Memory B cell (primary cell): ENCODE measurements around the gene SLC22A23.
"Not testable (repeated sequence)": the region's sequence is repeated elsewhere in the genome, so short reads cannot be mapped to it uniquely, and the experiment has no call there.

Source experiments
- ATAC-seq: fragments of 150-1000 bp; cut with Tn5 transposase; 2 replicates; pipeline ENCODE4 v1.10.0; 2021; ENCODE audit warnings: low read depth, mild to moderate bottlenecking, moderate library complexity
- DNase-seq, 2 donors: peaks; one replicate each; pipeline ENCODE4 v3.0.0; 2022; ENCODE audit warnings: low spot score in 2 of 2
- H3K27ac Mint-ChIP-seq: one replicate; pipeline ENCODE4 v1.8.0; 2022; ENCODE audit warnings: mild to moderate bottlenecking, moderate library complexity, mixed read lengths
- H3K27me3 Mint-ChIP-seq: one replicate; pipeline ENCODE4 v1.8.0; 2022; ENCODE audit warnings: mixed read lengths
- H3K36me3 Mint-ChIP-seq: one replicate; pipeline ENCODE4 v1.8.0; 2022; ENCODE audit warnings: mild to moderate bottlenecking, mixed read lengths
- H3K4me1 Mint-ChIP-seq: one replicate; pipeline ENCODE4 v1.8.0; 2022; ENCODE audit warnings: mixed read lengths
- H3K4me3 Mint-ChIP-seq: one replicate; pipeline ENCODE4 v1.8.0; 2022; ENCODE audit warnings: mild to moderate bottlenecking, moderate library complexity, mixed read lengths
- H3K9me3 Mint-ChIP-seq: one replicate; pipeline ENCODE4 v1.8.0; 2022; ENCODE audit warnings: mixed read lengths

Gene SLC22A23

GRCh38 chr6:3247255-3248146, 209.3 kb downstream of the SLC22A23 start:
- no peak for DNase-seq
- Mint-ChIP-seq H3K4me3 (no peak overlapping the region), H3K4me1 (peaks cover 4% of the 10 kb centered on the region), H3K36me3 (peaks cover 3% of the 10 kb centered on the region), H3K27ac (no peak overlapping the region), H3K27me3 (peaks cover 31% of the 10 kb centered on the region), H3K9me3 (no peaks in the 10 kb centered on the region)
- ATAC-seq: no peak

- H3K36me3 Mint-ChIP-seq: peaks cover 3% of the 10 kb centered on the region
- no peak for DNase-seq
- H3K9me3 Mint-ChIP-seq: no peaks in the 10 kb centered on the region
- no peak for ATAC-seq
- no peaks in the 10 kb centered on the region for H3K4me1 Mint-ChIP-seq
- H3K27ac Mint-ChIP-seq: no peak overlapping the region
- H3K27me3 Mint-ChIP-seq: peaks cover 27% of the 10 kb centered on the region
- H3K4me3 Mint-ChIP-seq: no peak overlapping the region
Observed at GRCh38 chr6:3245216-3245615, 211.6 kb downstream of the SLC22A23 start.

- H3K27ac Mint-ChIP-seq, H3K4me1 Mint-ChIP-seq, DNase-seq, H3K36me3 Mint-ChIP-seq, ATAC-seq, H3K4me3 Mint-ChIP-seq, H3K9me3 Mint-ChIP-seq: not testable (repeated sequence)
- H3K27me3 Mint-ChIP-seq: peaks cover 25% of the 10 kb centered on the region
Observed at GRCh38 chr6:3244832-3245161, 212.1 kb downstream of the SLC22A23 start.

GRCh38 chr6:3244003-3244831, 212.6 kb downstream of the SLC22A23 start:
- no peaks in the 10 kb centered on the region for H3K36me3 Mint-ChIP-seq
- no peaks in the 10 kb centered on the region for H3K9me3 Mint-ChIP-seq
- peaks cover 24% of the 10 kb centered on the region for H3K27me3 Mint-ChIP-seq
- no peak for ATAC-seq
- no peak overlapping the region for H3K4me3 Mint-ChIP-seq
- H3K4me1 Mint-ChIP-seq: no peaks in the 10 kb centered on the region
- H3K27ac Mint-ChIP-seq: no peak overlapping the region
- no peak for DNase-seq

DNA sequence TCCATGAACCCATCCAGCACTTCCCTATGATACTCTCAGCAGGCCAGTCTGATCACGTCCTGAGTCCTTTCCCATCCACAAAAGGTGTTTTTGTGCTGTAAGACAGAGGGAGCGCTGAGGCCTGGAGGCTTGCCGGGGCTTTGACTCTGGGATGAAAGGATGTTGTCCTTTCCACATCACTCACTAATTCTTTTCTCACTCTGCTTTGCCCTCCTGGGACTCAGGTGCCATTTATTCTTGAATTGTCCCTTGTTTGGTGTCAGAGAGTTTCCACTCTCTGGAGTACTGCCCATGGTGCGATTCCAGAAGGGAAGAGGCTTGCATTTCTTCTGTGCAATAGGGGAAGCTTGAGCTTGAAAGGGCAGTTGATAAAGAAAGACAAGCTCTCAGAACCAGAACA, 214.1 kb downstream of the SLC22A23 start:
- Mint-ChIP-seq H3K9me3 (no peaks in the 10 kb centered on the region), H3K36me3 (no peaks in the 10 kb centered on the region), H3K27ac (no peak overlapping the region), H3K27me3 (peaks cover 23% of the 10 kb centered on the region), H3K4me1 (peaks cover under 1% of the 10 kb centered on the region), H3K4me3 (no peak overlapping the region)
- DNase-seq (no peak), ATAC-seq (no peak)

GRCh38 chr6:3241745-3242144, 215.1 kb downstream of the SLC22A23 start:
- DNase-seq, H3K27ac Mint-ChIP-seq, H3K4me1 Mint-ChIP-seq, H3K36me3 Mint-ChIP-seq, H3K9me3 Mint-ChIP-seq, ATAC-seq, H3K4me3 Mint-ChIP-seq: not testable (repeated sequence)
- peaks cover 23% of the 10 kb centered on the region for H3K27me3 Mint-ChIP-seq

DNA sequence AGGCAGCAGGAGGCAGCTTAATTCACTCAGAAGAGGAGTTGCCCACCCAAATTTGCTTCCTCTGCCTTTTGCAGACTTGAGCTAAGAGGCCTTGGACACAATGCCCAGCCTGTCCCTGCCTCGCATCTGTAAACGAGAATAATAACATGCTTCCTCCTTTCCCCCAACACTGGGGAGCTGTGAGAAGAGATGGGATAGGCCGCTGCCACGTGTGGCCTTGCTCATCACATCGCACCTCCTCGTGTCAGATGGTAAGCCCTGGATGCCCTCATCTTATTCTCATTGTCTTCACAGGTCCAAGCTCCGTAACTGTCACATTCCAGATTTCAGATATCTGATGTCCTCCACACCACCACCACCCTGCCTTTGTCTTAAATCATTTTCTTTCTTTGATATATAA, 216.3 kb downstream of the SLC22A23 start:
- Mint-ChIP-seq H3K27ac (no peak overlapping the region), H3K9me3 (no peaks in the 10 kb centered on the region), H3K36me3 (no peaks in the 10 kb centered on the region), H3K4me3 (no peak overlapping the region), H3K27me3 (peaks cover 28% of the 10 kb centered on the region), H3K4me1 (peaks cover 3% of the 10 kb centered on the region)
- ATAC-seq (no peak), DNase-seq (no peak)

DNA sequence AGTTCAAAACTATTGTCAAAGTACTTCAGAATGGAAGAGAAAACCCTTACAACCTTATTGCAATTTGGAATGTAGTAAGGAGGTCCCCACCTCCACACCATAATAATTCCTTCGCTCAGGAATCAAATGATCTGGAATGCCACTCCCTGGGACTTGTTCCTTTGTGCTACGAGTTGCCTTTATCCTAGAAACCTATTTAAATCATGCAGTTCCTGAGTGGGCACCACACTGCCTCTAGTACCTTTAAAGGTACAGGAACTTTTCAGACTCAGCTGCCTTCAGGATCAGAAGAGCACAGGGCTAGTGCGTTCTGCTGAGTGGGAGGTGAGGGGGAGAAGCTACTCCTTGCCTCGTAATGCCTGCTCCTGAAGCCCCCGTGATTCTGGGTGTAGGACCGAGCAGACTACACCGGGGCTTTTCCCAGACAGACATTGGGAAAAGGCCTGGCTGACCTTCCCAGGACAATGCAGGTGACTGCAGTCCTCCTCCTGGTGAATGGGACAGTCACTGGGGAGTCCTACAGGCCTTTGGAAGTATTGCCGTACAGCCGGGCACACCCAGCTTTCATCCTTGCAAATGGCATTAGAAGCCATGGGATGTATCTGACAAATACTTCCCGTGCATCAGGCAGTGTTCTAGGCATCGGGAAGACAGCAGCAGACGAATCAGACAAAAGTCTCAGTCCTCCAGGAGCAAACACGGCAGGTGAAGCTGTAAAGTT, 217.6 kb downstream of the SLC22A23 start:
- H3K36me3 Mint-ChIP-seq: no peaks in the 10 kb centered on the region

DNA sequence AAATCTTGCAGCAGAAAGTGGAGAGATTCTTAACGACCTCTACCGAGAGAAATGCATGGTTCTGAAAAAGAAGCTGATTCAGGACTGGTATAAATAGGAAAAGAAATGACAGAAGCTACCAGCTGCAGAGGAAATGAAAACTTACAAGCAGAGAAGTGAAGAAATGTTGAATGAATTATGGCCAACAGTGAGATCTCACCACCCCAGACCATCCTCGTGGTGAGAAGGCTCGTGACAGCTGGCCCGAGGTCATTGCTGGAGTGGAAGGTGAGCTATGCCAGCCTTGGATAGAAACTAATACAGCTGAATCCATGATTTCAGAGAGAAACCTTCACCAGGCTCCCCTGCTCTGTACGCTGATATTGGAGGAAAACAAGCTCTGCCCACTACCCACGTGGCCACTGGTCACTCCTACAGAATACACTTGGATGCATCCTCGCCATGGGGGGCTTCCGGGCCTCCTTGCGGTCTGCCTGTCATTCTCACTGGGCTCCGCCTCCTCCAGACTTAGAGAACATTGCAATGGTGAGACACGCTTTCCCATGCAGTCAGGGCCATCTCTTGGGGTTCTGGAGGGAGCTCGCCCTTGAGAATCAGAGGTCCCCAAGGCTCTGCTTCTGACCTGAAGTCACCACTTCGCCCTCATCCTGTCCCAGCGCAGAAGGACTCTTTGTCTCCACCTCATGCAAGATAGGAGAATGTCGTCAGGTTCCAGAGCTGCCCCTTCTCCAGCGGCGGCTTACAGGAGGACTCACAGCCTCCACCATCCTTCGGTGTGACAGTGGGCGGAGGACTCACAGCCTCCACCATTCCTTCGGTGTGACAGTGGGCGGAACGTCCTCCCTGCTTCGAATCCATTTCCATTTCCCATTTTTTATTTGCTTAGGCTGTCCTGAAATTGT, 218.8 kb downstream of the SLC22A23 start:
- Mint-ChIP-seq H3K4me1 (peaks cover 3% of the 10 kb centered on the region), H3K27ac (no peak overlapping the region), H3K27me3 (peaks cover 30% of the 10 kb centered on the region), H3K4me3 (no peak overlapping the region), H3K36me3 (no peaks in the 10 kb centered on the region), H3K9me3 (no peaks in the 10 kb centered on the region)
- ATAC-seq (no peak), DNase-seq (no peak)

More for the DNA sequence above, 217.6 kb downstream of the SLC22A23 start:
- Mint-ChIP-seq H3K27me3 (peaks cover 29% of the 10 kb centered on the region), H3K4me1 (peaks cover 3% of the 10 kb centered on the region), H3K27ac (no peak overlapping the region), H3K4me3 (no peak overlapping the region), H3K9me3 (no peaks in the 10 kb centered on the region)
- ATAC-seq (no peak), DNase-seq (no peak)

DNA sequence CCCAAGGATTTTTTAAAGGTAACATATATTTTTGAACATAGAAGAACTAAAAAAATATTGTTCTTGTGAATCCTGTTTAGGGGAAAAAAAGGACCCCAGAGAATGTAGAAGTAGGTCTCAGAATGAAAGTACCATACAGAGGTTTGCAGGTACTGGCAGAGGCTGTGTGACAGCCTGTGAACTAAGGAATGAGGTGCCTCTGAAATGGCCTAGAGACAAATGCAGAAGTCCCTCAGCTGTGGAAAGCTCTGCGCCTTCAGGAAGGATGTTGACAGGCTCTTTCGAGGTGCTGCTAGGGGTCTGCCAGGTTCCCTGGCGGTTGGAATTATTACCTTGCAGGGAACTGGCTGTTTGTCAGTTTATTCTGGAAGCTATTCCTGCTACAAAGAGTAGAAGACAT, 220.8 kb downstream of the SLC22A23 start:
- Mint-ChIP-seq H3K27ac (no peak overlapping the region), H3K4me3 (no peak overlapping the region), H3K27me3 (peaks cover 29% of the 10 kb centered on the region), H3K36me3 (no peaks in the 10 kb centered on the region), H3K9me3 (no peaks in the 10 kb centered on the region), H3K4me1 (peaks cover 8% of the 10 kb centered on the region)
- ATAC-seq: no peak
- no peak for DNase-seq

DNA sequence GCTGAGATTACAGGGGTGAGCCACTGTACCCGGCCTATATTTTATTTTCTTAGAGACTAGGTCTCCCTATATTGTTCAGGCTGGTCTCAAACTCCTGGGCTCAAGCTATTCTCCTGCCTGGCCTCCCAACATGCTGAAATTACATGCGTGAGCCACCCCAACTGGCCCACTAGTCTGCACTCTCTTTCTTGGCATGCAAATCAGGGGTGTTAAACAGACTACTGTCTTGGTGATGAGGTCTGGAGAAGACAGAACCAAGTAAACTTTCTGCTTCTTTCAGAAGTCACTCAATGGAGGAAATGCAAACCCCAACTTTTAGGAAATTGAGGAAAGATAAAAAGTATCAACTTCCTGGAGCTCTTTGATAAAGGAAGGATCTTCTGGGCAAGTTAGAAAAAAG, 221.4 kb downstream of the SLC22A23 start:
- no peak for DNase-seq
- no peak for ATAC-seq
- H3K27me3 Mint-ChIP-seq: peaks cover 32% of the 10 kb centered on the region
- peaks cover 11% of the 10 kb centered on the region for H3K4me1 Mint-ChIP-seq
- H3K4me3 Mint-ChIP-seq: no peak overlapping the region
- no peaks in the 10 kb centered on the region for H3K9me3 Mint-ChIP-seq
- H3K36me3 Mint-ChIP-seq: no peaks in the 10 kb centered on the region
- no peak overlapping the region for H3K27ac Mint-ChIP-seq

DNA sequence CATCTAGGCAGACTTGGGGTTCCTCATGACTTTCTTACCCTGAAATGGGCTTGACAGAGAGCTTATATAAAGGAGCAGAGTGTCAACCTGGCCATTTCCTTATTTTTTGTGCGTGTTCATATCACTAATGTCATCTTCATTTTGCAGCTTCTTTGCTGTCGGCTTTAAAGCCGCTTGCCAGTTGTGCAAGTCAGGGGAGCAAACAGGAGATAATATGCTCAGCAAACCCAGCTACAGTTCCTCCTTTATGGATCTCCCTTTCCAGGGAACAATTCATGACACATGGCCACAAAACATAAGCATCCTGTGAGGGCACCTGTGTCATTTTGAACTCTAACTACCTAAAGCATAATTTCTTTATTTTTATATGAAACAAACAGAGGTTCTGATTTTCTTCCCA, 222.9 kb downstream of the SLC22A23 start:
- ATAC-seq: no peak
- H3K4me1 Mint-ChIP-seq: peaks cover 19% of the 10 kb centered on the region
- H3K27ac Mint-ChIP-seq: no peak overlapping the region
- no peaks in the 10 kb centered on the region for H3K36me3 Mint-ChIP-seq
- H3K27me3 Mint-ChIP-seq: peaks cover 31% of the 10 kb centered on the region
- H3K4me3 Mint-ChIP-seq: no peak overlapping the region
- DNase-seq: no peak
- no peaks in the 10 kb centered on the region for H3K9me3 Mint-ChIP-seq

- Mint-ChIP-seq H3K9me3 (no peaks in the 10 kb centered on the region), H3K27me3 (peaks cover 32% of the 10 kb centered on the region), H3K36me3 (no peaks in the 10 kb centered on the region), H3K4me1 (peaks cover 22% of the 10 kb centered on the region), H3K27ac (no peak overlapping the region), H3K4me3 (no peak overlapping the region)
- ATAC-seq: no peak
- no peak for DNase-seq
Observed at GRCh38 chr6:3233321-3233720, 223.5 kb downstream of the SLC22A23 start.
